Keratinocyte (primary cell): ENCODE results near the gene CCDC146. TPM values are rescaled to one million over a fixed set of nuclear protein-coding genes. Genes with fewer than 3 reads are reported as not detected.

Experiments used
- DNase-seq: peaks from one replicate; pipeline ENCODE4 v3.0.0-alpha.2; 2011; ENCODE audit warnings: low read depth, missing footprints, low spot score
- FAIRE-seq: peaks from 2 replicates; lab custom pipeline; 2011; peaks lifted over from hg19 to GRCh38; lab: Jason Lieb, UNC
- H2AFZ ChIP-seq: 2 replicates; pipeline ENCODE4 v1.6.0; 2012; ENCODE audit warnings: low read length, control low read depth, inconsistent platforms; ENCODE audit not compliant: control insufficient read depth
- H3K27ac ChIP-seq: 2 replicates; pipeline ENCODE4 v1.5.1; 2011; ENCODE audit warnings: low read length; ENCODE audit not compliant: control insufficient read depth, insufficient read depth
- H3K27me3 ChIP-seq: 3 replicates; pipeline ENCODE4 v1.6.0; 2011; ENCODE audit warnings: low read length; ENCODE audit not compliant: control insufficient read depth, insufficient read depth; ENCODE audit errors: extremely low read depth
- H3K36me3 ChIP-seq, 2 experiments: 2 replicates in 1 of 2; 3 replicates in 1 of 2; pipeline ENCODE4 v1.5.1; 2011; ENCODE audit warnings: low read length in 2 of 2, mild to moderate bottlenecking in 1 of 2; ENCODE audit not compliant: control insufficient read depth in 2 of 2, insufficient read depth in 2 of 2; ENCODE audit errors: extremely low read depth in 1 of 2
- H3K4me1 ChIP-seq: 3 replicates; pipeline ENCODE4 v1.5.1; 2011; ENCODE audit warnings: low read length; ENCODE audit not compliant: control insufficient read depth, insufficient read depth; ENCODE audit errors: extremely low read depth
- H3K4me2 ChIP-seq: 3 replicates; pipeline ENCODE4 v1.6.0; 2011; ENCODE audit warnings: low read depth, low read length; ENCODE audit not compliant: control insufficient read depth, insufficient read depth; ENCODE audit errors: extremely low read depth
- H3K4me3 ChIP-seq, 3 experiments: fragments of 200-600 bp in 1 of 3; sonication (generic) in 1 of 3; 2 replicates in 2 of 3; 3 replicates in 1 of 3; pipeline ENCODE4 v1.5.1; 2011 to 2016; ENCODE audit warnings: low read length in 3 of 3, mild to moderate bottlenecking in 3 of 3, control low read depth in 2 of 3, inconsistent platforms in 1 of 3, low read depth in 1 of 3, mixed read lengths in 1 of 3, mixed run types in 1 of 3, moderate library complexity in 1 of 3; ENCODE audit not compliant: control insufficient read depth in 2 of 3, insufficient read depth in 2 of 3; ENCODE audit errors: extremely low read depth in 1 of 3
- H3K79me2 ChIP-seq: 2 replicates; pipeline ENCODE4 v1.6.0; 2012; ENCODE audit warnings: low read length; ENCODE audit not compliant: control insufficient read depth, insufficient read depth
- H3K9ac ChIP-seq: 3 replicates; pipeline ENCODE4 v1.6.0; 2011; ENCODE audit warnings: low read length; ENCODE audit not compliant: control insufficient read depth, insufficient read depth; ENCODE audit errors: extremely low read depth
- H3K9me1 ChIP-seq: 3 replicates; pipeline ENCODE4 v1.6.0; 2011; ENCODE audit warnings: low read length; ENCODE audit not compliant: control insufficient read depth, insufficient read depth; ENCODE audit errors: extremely low read depth
- H3K9me3 ChIP-seq: 2 replicates; pipeline ENCODE4 v1.5.1; 2012; ENCODE audit warnings: low read depth, low read length; ENCODE audit not compliant: control insufficient read depth
- H4K20me1 ChIP-seq: 3 replicates; pipeline ENCODE4 v1.6.0; 2011; ENCODE audit warnings: low read length; ENCODE audit not compliant: control insufficient read depth, insufficient read depth; ENCODE audit errors: extremely low read depth
- CTCF ChIP-seq, 3 experiments: IDR thresholded peaks in 1 of 3; conservative IDR thresholded peaks in 1 of 3; optimal IDR thresholded peaks in 1 of 3; 2 replicates in 2 of 3; 3 replicates in 1 of 3; pipeline versions ENCODE3 to v1.5.1; 2011; ENCODE audit warnings: low read length in 3 of 3, mild to moderate bottlenecking in 3 of 3, moderate library complexity in 2 of 3, control low read depth in 1 of 3, inconsistent platforms in 1 of 3; ENCODE audit not compliant: insufficient read depth in 2 of 3; ENCODE audit errors: extremely low read depth in 1 of 3
- EZH2 ChIP-seq: IDR thresholded peaks from one replicate; pipeline ENCODE4 v1.6.1; 2012; ENCODE audit warnings: inconsistent platforms, mild to moderate bottlenecking, low read length, moderate library complexity
- dilution Hi-C: fragments of 300-500 bp; cut with MboI; formaldehyde crosslinking; loops from one replicate; pipeline ENCODE4 v1.7.0; 2020; ENCODE audit warnings: low sequenced_read_pairs; ENCODE audit not compliant: extremely low pct_ligation_motif_present
- polyA plus RNA-seq, 5 experiments: library from polyadenylated mRNA; depleted of rRNA in 3 of 5; stranded (reverse) in 3 of 5; stranded (forward) in 1 of 5; unstranded in 1 of 5; fragments of >200 nt; gene quantifications; 1 replicate in 1 of 5; 2 replicates in 3 of 5; 3 replicates in 1 of 5; pipeline versions ENCODE4 v1.2.1 to v1.2.3, GENCODE V29; 2011 to 2012; ENCODE audit warnings: missing spikeins in 2 of 5, low read depth in 1 of 5, low replicate concordance in 1 of 5

Gene CCDC146
- polyA plus RNA-seq, 1 donor (not counting 4 experiments of a cell fraction or from before 2014, with no cell fraction given), result 5.7 TPM

- H3K9me3 ChIP-seq, result no peaks in the 10 kb centered on the region
- H3K9me1 ChIP-seq, result no peaks in the 10 kb centered on the region
- H3K4me1 ChIP-seq, result peaks cover 23% of the 10 kb centered on the region
- H3K4me3 ChIP-seq, result no peak overlapping the region
- no peaks in the 10 kb centered on the region for H3K36me3 ChIP-seq
- H3K27ac ChIP-seq, result no peak overlapping the region
- TF ChIP-seq EZH2 (no peak), CTCF (optimal IDR thresholded peaks at IDR 0.05 in 1 of 3, IDR thresholded peaks at IDR 0.05 in 1 of 3, conservative IDR thresholded peaks at IDR 0.05 in 1 of 3; ENCODE audit: extremely low read depth in 1 of 3, insufficient read depth in 2 of 3, low read length in 3 of 3) (no peak)
- H3K79me2 ChIP-seq, result no peaks in the 10 kb centered on the region
- H4K20me1 ChIP-seq, result no peaks in the 10 kb centered on the region
- dilution Hi-C loops, result no loop called here
- FAIRE-seq (no peak), DNase-seq (no peak)
- H3K27me3 ChIP-seq, result no peaks in the 10 kb centered on the region
- H3K4me2 ChIP-seq, result no peak overlapping the region
- no peak overlapping the region for H3K9ac ChIP-seq
- H2AFZ ChIP-seq, result no peak overlapping the region
Observed at GRCh38 chr7:77313876-77314480, 191.6 kb downstream of the CCDC146 start.

GRCh38 chr7:77315182-77315591 lies 192.8 kb downstream of the CCDC146 start:
- Histone ChIP-seq H3K36me3 (no peaks in the 10 kb centered on the region), H3K4me1 (peaks cover 11% of the 10 kb centered on the region), H3K9me1 (no peaks in the 10 kb centered on the region), H3K27ac (no peak overlapping the region), H3K9ac (no peak overlapping the region), H3K27me3 (no peaks in the 10 kb centered on the region), H3K4me3 (no peak overlapping the region), H2AFZ (no peak overlapping the region), H4K20me1 (no peaks in the 10 kb centered on the region), H3K4me2 (no peak overlapping the region), H3K9me3 (no peaks in the 10 kb centered on the region), H3K79me2 (no peaks in the 10 kb centered on the region)
- dilution Hi-C loops, result no loop called here
- no peak for TF ChIP-seq CTCF (optimal IDR thresholded peaks at IDR 0.05 in 1 of 3, IDR thresholded peaks at IDR 0.05 in 1 of 3, conservative IDR thresholded peaks at IDR 0.05 in 1 of 3; ENCODE audit: extremely low read depth in 1 of 3, insufficient read depth in 2 of 3, low read length in 3 of 3)
- TF ChIP-seq EZH2, result no peak
- DNase-seq, result no peak
- FAIRE-seq, result peak; percentile 51
